Activated naive CD8-positive, alpha-beta T cell treated with anti-CD3 and anti-CD28 coated beads, Interleukin-2, amount 50 U/mL, for 16 hours (primary cell): Measurements from ENCODE around the gene ACAD11.

Experiments used
- DNase-seq: peaks from one replicate; pipeline ENCODE4 v3.0.0-alpha.2; 2020; ENCODE audit warnings: low read depth, low spot score

Gene ACAD11

DNA sequence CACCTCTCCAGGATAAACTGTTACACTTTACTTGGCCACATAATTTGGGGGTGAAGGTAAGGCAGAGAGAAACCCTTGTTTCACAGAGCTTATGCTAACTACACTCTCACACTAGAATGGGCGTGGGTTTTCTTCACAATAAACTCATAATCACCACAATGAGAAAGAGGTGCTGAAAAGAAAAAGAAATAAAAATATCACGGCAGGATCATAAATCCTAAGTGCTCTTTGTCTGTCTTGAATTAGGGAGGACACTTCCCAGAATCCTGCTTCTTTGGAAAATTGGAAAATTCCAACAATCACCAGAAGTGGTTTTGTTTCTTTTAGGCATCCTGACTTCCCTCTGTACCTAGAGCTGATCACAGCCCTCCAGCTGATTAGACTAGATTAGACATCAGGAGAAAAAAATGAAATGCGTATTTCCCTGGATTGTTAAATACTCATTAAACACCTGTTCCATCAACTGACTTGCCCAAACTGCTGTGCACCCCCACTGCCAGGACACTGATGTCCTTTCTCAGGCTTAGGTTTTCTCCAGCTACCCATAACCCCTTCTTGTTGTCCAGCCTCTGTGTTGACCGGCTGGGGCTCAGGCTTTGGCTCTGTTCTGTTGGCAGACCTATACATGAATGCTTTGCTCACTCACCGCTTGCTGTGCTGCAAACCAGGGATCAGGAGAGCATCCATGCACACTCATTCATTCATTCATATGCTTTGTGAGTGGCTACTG, 104.1 kb downstream of the ACAD11 start:
- DNase-seq, result no peak

DNA sequence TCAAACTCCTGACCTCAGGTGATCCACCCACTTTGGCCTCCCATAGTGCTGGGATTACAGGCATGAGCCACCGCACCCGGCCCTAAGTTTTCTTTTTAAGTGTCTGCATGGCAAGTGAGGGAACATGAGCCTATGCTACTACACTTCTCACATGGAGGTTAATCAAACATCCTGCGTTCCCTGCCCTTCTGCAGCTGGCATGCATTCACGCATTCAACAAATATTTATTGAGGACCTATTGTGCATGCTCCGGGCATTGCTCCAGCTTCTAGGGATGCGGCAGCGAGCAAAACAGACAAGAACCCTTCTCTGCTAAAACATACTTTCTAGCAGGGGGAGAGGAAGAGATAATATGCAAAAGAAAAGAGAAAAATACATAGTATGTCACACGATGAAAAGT, 105.2 kb downstream of the ACAD11 start:
- no peak for DNase-seq

DNA sequence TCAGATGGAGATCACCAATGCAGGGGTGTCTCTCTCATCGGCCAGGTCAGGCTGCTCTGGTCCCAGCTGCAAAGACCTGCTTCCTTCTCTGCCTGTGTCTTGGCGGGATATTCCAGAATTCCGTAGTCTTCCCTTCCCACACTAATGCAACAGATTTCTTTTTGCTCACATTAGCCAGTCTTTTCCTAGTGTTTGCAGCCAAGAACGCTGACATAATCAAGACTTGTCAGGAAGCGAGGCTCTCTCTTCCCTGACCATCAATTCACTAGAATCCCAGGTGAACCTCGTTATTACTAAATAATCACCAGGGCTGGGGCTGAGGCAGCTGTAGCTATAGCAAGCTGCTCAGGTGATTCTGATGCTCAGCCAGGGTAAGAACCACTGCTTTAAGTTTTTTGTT, 105.8 kb downstream of the ACAD11 start:
- DNase-seq, result no peak

DNA sequence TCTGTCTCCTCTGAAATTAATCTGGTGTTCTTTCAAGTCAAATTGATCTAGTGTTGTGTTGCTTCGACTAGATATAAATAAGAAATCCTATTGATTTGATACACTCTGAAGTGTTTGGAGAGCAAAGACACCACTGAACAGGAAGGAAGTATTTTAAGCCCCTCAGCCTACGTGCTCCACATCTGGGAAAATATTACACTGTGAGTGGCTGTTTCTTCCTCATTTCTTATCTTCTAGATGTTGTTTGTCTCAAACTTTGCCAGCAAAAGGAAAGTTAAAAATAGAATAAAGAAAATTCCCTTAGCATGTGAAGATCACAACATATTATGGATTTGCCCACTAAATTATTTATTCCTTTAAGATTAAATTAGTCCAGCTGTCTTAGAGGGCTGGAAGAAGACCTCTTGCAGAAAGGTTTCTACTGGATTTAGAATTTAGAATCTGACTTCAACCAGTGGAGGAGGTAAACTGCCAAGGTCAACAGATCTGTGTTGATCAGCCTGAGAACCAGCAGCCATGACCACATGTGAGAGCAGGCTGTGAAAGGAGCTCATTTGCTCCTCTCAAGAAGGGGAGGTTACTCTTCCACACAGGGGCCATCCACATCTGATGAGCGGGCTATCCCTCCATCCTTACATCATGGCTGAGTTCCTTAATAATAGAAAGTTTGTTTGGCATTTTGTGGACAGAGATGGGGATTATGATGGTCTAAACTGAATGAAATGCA, 108.9 kb downstream of the ACAD11 start:
- DNase-seq, result no peak

DNA sequence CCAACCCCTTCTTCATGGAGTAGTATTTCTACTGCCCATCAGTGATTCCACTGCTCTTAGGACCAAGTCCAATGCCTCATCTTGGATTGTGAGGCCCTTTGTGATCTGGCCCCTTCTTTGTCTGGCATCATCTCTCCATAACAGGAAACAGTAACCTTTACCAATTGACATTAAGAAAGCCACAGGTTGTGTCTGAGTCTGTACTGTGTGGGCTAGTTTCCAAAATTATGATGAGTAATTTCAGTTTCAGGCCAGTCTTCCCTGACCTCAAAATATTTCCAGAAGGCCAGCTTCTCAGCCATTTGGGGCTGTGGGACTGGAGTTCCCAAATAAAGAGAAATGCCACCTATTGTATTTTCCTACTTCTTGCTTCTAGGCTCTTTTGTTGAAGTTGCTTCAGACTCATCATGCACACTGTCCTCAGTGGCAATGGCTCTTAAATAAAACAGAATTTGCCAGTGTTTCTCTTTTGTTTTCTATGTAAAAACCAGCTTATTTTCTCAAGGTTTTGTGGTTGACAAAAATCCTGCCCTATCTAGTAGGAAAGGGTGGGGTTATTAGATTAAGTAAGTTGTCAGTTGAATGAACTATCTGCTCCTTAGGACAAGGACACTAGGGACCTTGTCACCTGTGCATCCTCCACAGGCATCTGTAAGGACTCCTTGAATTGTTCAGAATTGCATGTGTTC, 109.6 kb downstream of the ACAD11 start:
- no peak for DNase-seq

DNA sequence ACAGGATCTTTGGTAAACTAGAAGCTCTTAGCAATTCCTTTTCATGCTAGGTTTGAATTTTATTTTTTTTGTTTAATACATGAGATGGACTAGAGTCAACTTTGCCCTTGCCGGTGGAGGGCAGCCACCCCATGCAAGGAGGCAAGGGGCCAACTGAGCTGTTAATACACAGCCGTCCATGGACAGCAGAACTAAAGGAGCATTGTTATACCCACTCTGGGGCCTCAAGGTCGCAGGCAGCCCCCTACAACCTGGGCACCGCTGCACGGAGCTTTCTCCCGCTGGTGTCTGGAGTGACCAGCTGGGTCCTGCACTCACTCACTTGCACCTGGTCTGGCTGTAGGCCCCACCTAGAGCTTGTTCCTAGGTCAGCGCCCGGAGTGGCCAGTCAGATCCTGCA, 110.4 kb downstream of the ACAD11 start:
- no peak for DNase-seq

DNA sequence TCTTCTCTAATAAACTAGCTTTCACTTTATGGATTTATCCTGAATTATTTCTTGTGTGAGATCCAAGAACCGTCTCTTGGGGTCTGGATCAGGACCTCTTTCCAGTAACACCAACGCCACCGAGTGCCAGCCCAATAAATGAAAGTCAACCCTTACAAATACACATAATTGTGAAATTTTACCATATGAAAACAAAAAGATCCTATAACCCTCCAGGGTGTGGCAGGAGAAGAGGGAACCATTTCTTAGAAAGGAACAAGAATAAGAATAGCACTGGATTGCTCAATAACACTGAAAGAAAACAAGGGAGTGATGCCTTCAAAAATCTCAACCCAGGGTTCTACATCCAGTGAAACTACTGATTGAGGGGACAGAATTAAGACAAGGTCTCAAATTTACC, 114.1 kb downstream of the ACAD11 start:
- DNase-seq, result no peak

DNA sequence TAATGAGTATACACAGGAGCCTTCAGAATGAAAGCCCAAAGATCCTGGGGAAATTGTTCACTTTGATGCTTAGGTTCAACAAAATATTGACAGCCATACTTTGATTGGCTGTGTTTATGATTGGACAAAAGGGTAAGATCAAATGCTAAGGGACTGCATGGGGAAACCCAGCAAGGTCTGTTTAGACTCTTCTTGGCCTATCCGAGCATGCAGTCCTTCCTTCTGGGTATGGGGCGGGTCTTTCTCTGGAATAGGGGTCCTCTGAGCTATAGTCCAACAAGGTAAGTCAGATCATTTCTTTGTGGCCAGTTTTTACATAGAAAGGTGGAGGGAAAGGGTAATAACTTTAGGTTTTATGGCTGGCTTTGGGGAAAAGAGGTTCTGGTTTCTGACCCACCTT, 115.5 kb downstream of the ACAD11 start:
- no peak for DNase-seq

DNA sequence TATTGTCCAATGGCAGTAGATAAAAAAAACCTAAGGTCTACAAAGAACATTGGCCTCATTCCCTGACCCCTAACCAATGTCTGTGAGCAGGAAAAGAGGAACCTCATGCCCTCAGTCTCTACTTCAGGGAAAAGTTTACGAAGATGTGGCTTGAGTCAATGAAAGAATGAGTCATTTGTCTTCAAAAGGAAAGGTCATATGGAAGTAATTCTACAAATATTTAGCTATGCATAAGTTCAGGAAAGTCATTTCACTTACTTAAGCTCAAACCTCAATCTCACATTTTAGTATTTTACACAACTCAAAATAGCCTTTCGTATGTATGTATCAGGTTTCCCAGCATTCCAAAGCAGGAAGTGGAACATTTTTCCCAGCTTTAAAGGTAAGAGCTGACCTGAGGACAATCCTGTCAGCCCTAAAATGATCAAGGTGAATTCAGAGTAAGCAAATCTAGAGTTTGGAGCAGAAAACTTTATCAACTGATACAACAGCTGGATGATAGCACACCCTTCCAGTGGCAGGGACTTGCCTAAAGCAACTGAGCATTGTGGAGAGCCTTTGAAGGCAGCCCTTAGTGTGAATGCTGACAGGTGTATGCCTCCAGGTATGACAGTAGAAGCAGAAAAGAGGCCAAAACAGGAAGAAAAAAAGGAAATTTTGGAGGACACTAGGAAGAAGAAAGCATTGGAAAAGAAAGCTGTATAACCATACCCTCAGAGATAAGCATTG, 116.4 kb downstream of the ACAD11 start:
- no peak for DNase-seq

DNA sequence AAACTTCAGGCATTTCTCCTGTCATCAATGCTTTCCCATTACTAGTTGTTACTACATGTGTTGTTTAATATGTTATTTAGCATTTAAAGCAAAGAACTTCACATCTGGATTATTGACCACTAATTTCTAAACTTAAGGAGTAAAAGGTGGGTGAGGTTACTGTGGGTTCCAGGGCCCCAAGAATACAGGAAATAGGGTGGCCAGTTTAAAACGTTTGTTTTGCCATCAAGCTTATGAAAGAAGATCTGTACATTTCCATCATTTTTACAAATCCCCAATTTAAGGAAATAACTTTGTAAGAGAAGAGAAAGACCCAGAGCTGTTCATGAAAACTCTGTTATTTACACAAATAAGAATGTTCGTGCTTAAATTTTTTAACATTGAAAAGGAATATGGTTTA, 117.0 kb downstream of the ACAD11 start:
- DNase-seq, result no peak

DNA sequence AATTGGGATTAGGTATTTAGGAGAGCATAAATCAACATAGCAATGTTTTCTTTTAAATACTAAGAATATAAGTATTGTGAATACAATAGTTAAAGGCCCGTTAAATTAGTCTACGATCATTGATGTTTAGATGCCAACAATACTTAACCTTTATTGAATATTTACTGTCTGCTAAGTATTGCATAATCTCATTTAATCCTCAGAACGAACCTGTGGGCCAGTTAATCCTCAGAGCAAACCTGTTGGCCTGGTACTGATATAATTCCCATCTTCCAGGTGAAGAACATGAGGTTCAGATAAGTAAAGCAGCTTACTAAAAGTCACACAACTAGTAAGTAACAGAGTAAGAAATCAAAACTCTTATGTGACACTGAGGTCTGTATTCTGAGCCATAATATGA, 119.9 kb downstream of the ACAD11 start:
- DNase-seq, result no peak

DNA sequence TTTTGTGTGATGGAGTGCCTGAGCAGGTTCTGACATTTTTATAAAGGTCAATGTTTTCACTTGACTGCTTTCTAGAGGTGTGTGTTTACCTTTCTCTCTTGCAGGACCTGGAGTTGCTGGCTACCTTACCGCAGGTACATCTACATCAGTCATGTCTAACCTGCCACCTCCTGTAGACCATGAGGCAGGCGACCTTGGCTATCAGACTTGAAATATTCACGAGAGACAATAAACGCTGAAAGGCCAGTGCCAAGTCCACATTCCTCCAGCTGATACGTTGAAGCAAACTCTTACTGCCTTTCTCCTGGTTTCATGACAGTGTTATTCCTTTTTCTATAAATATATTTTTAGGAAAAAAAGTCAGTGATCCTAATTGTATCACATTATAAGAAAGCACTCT, 121.5 kb downstream of the ACAD11 start:
- DNase-seq, result no peak

DNA sequence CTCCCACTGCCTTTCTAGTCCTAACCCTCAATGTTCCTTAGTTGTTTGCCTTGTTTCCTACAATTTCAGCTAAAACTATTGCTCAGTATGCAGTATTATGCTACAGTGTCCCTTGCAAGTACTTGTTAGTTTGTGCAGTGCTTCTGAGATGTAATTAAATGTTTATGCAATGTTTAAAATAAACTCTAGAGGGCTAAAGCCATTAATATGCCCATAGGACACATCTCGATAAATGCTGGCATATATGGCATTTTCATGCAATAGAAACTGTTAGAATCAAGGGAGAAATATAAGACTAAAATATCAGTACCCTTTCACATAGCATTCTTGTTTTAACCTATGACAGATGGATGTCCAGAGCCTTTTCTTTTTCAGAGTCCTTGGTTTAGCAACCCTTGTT, 122.3 kb downstream of the ACAD11 start:
- DNase-seq, result no peak

DNA sequence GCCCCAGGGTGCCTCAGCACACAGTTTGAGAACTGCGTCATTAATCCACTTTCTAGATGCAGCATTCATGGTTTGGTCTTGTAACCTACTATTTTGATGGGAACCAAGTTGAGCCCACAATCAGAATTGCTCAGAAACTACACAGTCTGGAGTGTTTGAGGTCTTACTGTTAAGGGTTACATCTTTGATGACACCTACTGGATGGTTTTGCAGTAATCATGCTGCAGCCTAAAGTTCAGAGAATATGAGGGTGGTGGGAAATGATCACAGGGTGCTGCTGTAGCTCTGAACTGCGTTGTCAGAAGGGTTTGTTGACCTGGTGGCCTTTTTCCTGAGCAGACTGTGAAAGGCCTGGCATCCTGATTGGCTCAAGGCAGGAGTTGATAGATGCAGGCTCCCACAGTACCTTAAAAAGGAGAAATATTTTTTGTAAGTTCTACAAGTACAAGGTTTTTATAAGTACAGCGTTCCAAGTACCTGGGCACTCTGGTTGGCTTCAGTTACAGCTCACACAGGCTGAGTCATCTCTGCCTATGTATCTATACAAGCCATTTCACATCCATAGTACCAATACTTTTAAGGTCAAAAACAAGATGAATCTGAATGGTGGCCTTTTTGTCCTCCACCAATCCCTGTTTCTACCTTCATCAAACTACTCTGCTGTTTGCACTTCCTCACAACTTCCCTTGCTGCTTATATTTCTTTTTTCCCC, 123.0 kb downstream of the ACAD11 start:
- no peak for DNase-seq

DNA sequence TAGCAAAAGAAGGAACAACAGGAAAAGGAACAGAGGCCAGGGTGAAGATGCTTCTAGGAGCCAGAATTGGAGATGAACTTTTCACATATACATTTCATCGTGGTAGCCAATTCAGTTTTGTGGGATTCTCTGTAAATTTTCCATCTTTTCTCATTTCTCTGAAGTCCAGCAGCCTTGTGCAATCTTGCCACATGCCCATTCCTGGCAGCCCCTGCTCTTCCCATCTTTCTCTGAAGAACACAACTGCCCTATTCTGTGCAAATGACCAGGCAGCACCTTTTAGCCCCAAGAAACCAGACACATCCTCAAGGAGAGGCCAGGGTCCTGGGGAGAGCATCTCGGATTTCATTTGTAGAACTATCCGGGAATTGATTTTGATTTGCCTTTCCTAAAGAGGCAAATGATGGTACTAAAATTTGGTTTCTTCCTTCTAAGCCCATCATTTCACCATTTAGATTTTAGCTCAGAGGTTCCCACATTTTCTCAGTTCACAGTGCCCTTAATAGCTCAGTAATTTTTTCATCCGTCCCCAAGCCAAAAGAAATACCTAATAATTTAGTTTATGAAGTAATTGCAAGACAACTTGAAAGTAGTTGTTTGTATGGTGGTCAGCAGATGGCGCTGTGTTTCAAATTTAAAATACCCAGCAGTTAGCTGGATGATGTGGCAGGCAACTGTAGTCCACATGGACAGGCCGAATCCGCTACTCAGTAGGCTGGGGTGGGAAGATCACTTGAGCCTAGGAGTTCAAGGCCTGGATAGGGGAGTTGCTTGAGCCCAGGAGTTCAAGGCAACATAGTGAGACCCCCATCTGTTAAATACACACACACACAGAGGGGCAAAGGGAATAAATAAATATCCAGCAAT, 123.8 kb downstream of the ACAD11 start:
- DNase-seq, result peak; percentile 37

DNA sequence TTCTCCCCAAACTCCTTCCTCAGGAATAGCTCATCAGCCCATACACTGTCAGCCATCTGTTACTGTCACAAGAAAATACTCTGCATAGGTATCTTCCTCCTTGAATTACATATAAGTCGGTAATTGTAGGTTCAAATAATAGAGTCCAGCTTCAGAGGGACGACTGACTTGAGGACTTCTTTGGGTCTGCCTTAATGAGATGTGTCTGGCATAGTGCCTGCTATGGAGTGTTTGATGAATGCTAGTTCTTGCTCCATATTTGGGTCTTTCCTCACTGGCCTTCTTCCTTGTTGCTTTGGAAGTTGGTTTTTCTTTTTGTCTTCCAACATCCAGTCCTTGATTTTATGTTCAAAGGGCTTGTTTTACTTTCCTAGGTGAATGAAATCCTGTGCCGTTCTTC, 129.0 kb downstream of the ACAD11 start:
- no peak for DNase-seq

DNA sequence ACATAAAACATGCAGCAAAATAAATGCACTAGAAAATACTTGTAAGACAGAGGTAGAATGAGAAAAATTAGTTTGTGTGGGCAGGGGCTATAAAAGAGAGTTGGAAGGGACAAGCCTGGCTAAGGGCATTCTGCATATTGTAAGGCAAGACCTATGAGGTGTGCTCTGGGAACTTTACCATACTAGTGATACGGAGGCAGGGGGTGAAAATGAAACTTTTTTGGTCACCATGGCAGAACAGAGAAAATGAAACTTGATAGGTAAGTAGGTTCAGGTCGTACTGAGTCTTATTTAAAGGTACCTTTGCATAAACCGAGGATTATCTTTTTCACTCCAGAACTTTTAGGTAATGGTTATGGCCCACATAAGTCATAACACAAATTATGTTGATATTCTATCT, 137.3 kb downstream of the ACAD11 start:
- no peak for DNase-seq

DNA sequence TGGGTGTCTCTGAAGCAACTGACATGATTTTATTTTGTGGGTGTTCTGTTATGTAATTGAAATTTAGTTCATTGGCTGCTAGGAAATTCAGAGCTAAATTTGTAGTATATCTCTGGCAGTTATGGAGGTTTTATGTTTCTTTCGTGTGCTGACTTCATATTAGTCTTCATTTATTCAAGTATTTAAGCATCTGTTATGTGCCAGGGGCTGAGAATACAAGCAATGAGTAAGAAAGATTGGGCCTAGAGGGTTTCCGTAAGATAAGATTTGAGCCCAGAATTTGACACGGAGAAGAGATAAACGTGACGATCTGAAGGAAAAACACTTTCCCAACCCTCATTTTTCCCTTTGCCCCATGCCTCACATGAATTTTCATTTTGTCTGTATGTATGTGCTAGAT, 137.7 kb downstream of the ACAD11 start:
- no peak for DNase-seq

DNA sequence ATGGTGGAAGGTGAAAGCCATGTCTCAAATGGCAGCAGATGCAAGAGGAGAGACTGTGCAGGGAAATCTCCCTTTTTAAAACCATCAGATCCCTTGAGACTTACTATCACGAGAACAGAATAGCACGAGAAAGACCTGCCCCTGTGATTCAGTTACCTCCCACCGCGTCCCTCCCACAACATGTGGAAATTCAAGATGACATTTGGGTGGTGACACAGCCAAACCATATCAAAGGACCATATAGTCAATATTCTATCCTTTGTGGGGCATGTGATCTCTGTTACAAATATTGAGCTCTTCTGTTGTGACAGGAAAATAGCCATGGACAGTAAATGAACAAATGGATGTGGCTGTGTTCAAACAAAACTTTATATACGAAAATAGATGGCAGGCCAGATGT, 139.7 kb downstream of the ACAD11 start:
- no peak for DNase-seq

DNA sequence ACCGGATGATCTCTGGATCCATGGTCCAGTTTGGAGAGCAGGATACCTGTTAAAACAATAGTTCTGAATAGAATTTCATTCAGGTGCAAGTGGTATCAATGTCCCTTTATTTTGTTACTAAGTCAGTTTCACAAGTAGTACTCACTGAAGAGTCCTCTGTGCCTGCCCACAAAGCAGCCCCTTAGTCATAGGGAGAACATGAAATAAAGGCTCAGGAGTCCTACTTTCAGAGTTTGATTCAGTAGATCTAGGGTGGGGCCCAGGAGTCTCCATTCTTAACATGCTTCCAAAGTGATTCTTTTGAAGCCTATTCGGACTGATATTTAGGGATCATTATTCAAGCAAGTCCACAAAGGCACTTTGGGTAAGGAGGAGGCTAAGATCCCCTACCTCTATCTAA, 142.3 kb downstream of the ACAD11 start:
- no peak for DNase-seq

DNA sequence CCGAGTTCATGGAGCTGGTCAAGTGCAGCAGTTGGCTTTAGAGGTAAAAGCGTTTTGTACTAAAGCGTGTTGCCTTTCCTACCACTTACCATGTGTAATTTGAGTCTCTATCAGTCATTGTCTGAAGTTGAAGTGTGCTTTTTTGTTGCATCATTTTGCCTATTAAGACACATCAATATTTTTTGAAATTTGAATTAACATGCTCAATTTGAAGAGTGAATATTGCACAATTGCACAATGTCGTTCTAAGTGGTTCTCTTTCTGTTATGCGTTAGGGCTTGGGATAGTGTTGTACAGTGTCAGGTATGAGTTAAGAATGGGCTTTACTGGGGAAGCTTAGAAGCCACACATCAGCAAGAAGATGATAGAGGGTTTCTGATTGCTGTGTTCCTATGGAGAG, 146.6 kb downstream of the ACAD11 start:
- DNase-seq, result no peak
